HuH-7.5 (cell line): ENCODE data around the gene KIF5A.

Source experiments
- DNase-seq: peaks from one replicate; pipeline ENCODE4 v3.0.0; 2011; ENCODE audit warnings: low spot score

The KIF5A gene

DNA sequence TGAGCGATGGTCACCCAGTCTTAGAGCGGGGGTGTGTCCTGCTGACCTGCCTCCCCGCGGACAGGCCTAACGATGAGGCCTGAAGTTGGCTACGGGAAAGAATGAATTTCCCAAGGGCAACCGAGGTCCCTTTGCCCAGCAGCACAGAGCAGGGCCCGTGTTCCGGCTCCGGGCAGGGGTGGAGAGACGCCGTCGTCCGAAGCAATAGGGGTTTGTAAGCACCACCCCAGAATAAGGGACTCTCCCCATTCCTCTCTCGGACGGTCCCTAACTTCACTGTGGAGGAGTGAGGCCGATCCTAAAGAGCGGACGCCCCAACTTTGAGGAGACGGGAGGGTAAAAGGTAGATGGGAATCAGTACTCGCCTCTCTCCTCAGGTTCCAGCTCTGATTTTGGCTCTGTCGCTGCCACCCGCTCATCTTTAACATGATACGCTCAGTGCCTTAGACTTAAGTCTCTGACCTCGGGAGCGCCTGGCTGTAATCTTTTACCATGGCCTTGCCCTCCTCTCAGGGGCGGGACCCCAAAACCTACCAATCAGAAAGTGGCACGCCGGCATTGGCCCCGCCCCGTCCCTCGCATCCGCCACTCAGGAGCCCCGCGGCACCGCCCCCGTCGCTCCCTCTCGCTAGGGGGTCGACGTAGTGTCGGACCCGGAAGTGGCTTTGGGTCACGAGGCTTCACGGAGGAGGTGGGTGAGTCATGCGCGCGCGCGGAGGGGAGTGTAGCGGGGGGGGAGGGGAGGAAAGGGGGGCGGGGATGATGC lies 29.6 kb upstream of the KIF5A start, which contains the start of gene DDIT3:
Gene DDIT3, minus strand, starts transcription at position 462 of the 766 bp plus-strand sequence. CDS start 3,108 bp downstream, outside the sequence.
- DNase-seq, result peak; percentile 90

DNA sequence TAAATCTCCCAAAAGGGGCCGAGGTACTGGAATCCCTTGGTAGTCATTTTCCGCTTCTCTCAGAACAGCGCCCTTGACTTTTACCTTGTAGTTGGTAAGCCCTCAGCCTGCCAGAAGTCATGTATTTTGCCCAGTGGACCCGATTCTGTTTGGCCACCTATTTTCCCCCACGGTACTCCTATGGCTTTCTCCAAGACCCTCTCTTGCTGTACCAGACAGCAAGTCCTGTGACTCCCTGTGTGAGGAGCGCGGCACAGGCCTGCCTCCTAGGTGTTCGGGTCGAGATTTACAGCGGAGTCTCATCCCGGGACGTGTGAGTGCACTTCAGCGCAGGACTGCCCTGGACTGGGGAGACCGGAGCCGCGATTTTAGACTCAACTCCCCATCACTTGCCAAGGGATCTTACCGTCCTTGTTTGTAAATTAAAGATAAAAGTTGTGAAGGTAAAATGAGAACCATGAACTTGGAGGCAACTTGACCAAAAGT lies 28.3 kb upstream of the KIF5A start:
- DNase-seq, result peak; percentile 43

DNA sequence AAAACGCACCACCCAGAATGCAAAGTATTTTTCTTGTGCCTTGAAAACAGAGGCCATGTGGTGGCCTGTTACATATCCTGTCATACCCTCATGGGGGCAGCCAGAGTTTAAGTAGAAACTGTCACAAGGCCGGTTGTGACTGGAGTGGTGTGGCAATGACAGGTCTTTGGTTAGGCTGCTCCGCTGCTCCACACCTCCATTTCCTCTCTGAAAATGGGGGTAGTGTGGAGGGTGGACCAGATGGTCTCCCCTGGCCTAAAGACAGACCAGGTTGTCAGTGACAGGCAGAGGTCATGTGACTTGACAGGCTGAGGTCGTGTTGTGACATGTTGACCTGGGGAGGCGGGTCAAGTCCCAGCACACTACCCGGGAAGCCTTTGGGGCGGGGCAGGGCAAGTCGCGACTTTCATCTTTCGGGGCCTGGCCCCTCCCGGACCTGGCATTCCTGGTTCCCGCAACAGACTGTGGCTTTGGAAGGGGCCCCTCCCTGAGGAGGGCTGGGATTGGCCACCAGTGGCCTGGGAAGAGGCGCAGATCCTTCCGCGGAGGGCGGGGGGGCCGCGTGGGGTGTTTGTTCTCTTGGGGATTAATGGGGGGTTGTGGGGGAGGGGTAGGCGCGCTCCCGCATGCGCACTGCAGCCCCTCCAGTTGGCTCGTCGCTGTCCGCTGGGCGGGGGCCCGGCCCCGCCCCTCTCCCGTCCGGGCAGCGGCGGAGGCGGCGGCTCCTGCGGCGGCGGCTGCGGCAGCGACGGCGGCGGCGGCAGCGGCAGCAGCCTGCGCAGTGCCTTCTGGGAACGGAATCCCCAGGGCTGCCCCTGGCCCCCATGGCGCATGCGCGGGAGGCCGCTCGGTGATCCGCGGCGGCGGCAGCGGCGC lies 27.6 kb upstream of the KIF5A start, which contains the start of gene MBD6:
Gene MBD6, plus strand, starts transcription at position 814 of the 876 bp plus-strand sequence. CDS start 1,480 bp downstream, outside the sequence.
- DNase-seq, result peak; percentile 97

DNA sequence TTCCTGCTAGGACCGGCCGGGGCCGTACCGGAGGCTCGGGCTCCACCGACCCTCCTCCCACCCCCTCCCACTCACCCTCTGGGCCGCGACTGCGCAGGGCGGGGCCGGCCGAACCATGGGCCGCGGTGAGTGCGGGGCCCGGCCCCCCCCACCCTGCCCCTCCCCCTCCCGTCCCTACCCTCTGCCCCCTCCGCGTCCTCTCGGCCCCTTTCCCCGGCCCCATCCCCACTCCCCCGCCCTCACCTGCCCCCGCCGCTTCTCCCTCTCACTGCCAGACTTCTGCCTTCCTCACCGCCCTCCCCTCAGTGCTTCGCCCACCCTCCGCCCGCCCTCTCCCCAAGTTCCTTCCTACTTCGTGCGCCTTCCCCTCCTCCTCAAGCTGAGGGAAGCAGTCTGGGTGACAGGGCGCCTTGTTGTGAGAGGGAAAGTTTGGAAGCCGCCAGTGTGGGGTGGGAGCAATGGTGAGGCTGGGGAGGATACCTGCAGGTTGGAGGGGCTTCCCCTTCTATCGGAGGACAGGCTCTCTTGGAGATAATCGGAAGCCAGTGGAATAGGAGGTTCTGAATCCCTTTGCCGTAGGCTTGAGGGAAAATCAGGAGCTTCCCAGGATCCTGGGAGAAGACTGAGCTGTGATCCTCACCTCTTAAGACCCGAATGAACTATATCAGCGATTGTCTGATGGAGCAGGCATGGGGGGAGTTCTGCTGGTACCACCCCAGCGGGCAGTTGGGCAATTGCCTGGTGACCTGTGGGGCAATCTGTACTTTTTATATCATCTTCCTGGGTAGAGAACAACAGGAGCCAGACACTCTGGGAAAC lies 26.7 kb upstream of the KIF5A start:
- DNase-seq, result no peak

DNA sequence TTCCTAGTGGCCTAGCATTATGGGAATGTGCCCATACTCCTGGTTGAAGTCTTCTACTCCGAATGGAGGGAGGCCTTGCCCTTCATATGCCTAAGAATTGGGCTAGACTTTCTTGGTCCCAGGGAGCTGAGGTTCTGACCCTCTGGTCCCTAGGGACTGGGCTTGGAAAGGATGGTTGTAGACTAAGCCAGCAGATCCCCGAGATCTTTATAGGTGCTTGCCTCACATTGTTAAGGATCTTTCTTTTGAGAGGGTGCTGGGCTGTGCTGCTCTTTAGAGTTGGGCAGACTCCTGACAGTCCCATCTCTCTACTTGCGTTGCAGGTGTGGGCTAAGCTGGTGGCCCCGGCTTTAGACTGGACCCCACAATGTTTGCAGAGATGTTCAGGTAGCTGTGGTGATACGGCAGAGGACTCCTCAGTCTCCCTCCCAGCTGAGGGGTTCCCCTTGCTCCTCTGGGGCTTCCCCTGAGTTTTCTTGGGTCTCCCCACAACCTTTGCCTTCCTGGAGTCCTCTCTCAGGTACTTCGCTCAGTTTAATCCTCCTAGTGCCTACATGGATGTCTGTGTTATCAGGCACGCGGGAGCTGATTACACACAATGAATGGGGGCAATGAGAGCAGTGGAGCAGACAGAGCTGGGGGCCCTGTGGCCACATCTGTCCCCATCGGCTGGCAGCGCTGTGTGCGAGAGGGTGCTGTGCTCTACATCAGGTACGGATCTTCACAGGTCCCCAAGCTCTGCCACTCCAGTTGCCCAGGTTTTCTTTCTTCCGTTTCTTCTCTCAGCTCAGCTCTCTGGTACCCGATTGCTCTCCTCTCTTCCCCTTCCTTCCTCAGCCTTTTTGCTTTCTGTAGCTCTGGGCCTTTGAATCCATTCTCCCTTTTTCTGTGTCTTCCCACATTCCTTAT lies 25.9 kb upstream of the KIF5A start:
- DNase-seq, result no peak

DNA sequence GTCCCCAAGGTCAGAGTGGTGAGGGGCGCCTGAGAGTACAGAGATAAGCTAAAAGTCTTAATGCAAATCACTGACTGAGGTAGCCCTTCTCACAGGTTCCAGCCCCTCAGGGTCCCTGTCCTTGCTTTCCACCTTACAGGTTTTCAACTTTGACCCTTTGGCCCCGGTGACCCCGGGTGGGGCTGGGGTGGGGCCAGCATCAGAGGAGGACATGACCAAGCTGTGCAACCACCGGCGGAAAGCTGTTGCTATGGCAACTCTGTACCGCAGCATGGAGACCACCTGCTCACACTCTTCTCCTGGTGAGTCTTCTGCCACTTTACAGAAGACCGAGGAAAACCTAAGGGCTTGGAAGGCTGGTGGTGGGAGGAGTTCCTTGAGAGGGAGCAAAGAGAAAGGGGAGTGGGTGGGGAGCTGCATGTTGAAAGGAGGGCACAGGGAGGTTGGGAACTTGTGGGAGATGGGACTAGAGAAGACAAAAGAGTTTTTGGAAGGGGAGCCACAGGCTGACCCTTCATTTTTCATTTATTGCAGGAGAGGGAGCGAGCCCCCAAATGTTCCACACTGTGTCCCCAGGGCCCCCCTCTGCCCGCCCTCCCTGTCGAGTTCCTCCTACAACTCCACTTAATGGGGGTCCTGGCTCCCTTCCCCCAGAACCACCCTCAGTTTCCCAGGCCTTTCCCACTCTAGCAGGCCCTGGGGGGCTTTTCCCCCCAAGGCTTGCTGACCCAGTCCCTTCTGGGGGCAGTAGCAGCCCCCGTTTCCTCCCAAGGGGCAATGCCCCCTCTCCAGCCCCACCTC lies 24.8 kb upstream of the KIF5A start:
- no peak for DNase-seq

DNA sequence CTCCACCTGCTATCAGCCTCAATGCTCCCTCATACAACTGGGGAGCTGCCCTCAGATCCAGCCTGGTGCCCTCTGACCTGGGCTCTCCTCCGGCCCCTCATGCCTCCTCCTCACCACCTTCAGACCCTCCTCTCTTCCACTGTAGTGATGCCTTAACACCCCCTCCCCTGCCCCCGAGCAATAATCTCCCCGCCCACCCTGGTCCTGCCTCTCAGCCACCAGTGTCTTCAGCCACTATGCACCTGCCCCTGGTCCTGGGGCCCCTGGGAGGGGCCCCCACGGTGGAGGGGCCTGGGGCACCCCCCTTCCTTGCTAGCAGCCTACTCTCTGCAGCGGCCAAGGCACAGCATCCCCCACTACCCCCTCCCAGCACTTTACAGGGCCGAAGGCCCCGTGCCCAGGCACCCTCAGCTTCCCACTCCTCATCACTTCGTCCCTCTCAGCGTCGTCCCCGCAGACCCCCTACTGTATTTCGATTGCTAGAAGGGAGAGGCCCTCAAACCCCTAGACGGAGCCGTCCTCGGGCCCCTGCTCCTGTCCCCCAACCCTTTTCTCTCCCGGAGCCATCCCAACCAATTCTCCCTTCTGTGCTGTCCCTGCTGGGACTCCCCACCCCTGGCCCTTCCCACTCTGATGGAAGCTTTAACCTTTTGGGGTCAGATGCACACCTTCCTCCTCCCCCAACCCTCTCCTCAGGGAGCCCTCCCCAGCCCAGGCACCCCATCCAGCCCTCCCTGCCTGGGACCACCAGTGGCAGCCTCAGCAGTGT lies 24.0 kb upstream of the KIF5A start:
- no peak for DNase-seq

DNA sequence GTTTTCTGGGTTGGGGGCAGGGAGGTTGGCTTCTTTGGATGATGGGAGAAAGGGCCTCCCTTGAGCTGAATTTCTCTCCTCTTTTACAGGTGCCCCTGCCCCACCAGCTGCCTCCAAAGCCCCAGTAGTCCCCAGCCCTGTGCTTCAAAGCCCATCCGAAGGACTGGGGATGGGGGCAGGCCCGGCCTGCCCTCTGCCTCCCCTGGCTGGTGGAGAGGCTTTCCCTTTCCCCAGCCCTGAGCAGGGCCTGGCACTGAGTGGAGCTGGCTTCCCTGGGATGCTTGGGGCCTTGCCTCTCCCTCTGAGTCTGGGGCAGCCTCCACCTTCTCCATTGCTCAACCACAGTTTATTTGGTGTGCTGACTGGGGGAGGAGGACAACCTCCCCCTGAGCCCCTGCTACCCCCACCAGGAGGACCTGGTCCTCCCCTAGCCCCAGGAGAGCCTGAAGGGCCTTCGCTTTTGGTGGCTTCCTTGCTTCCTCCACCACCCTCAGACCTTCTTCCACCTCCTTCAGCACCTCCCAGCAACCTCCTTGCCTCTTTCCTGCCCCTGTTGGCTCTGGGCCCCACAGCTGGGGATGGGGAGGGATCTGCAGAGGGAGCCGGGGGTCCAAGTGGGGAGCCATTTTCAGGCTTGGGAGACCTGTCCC lies 23.2 kb upstream of the KIF5A start:
- DNase-seq, result no peak

DNA sequence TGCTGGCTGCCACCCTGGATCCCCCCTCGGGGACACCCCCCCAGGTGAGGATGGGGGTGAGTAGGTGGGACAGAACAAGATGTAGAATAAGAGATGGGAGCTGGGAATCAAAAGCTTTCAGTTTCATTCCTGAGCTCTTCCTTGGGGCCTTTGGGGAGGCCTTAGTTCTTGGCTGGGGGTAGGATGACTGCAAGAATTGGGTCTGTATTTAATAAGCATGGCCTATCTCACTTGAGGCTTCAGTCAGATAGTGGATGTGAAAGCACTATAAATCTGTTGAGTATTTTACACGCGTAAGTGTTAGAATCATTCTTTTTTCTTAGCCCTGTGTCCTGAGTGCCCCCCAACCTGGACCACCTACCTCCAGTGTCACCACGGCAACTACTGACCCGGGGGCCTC lies 22.7 kb upstream of the KIF5A start:
- DNase-seq, result no peak

DNA sequence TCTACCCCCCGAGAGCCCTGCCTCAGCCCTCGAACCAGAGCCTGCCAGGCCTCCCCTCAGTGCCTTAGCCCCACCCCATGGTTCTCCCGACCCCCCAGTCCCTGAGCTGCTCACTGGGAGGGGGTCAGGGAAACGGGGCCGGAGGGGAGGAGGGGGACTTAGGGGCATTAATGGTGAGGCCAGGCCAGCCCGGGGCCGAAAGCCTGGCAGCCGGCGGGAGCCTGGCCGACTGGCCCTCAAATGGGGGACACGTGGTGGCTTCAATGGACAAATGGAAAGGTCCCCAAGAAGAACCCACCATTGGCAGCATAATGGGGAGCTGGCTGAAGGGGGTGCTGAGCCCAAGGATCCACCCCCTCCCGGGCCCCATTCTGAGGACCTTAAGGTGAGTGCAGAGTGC lies 21.7 kb upstream of the KIF5A start:
- DNase-seq, result no peak

DNA sequence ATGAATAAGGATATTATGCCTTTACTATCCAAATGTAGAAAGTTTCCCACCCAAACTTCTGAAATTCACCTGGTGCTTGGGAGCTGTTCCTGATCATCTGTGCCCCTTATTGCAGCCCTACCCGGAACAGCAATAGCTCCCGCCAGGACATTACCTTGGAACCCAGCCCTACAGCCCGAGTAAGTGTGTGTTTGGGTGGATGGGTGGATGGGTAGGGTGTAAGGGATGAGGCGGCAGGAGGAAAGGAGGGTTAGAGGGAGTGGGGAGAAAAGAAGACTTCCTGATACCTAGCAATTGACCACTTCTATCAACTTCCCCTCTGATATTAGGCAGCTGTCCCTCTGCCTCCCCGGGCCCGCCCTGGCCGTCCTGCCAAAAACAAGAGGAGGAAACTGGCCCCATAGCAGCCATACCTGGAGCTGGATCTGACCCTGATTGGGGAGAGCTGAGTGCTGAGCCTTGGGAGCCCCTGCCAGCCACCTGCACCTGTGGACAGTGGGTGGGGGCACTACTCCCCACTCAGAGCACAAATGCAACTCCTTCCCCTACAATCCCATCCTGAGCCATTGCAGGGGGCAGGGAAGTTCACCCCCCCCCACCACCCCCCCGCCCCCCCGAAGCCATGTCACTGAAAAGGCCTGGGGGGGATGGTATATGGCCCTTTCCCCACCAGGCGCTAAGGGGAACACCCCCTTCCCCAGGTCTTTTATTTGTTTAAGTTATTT lies 20.9 kb upstream of the KIF5A start:
- no peak for DNase-seq

DNA sequence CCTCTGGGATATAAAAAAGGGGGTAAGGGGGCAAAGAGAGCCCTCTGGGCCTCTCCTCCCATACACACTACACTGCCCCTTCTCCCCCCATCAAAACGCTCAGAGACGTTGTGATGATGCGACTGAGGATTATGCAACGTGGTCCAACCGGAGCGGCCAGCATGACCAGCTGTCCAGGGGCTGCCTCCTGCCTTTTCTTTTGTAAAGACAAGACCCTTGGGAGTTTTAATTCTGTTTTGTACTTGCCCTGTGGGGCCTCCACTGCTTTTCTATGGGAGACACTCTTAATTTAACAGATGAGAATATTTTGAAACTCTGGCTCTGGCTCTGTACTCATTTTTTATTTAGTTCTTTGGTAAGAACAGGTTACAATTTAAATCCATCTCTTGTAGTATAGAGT lies 20.0 kb upstream of the KIF5A start:
- DNase-seq, result no peak

DNA sequence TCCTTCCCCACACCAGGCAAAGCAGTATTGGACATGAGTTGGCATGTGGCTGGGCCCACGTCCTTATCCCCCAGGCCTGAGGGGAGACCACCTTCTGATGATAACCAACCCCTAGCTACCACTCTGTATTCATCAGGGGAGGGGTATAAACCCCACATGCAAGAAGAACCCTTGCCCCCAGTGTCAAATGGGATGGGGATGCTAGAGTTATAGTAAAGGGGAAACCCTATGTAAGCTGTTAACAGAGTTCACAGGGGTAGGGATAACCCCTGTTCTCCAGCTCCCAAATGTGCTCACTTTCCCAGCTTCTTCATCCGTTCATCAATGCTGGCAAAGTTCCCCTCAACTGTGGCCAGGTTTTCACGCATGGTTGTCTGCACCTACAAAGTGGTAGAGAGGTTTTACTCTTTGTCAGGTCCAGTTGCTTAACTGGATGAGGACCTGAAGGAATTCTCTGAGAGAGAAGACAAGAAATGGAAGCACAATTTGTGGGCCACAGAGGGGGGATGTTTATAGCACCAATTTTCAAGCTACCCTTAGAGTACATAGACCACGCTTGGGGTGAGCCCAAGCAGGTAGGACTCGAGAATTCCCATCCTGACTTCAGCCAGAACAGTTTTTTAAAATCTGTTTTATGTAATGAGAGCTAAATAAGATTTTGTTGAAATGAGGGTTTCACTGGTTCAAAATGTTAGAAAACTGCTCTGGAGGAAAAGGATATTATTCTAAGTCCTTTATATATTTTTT lies 19.3 kb upstream of the KIF5A start:
- no peak for DNase-seq

DNA sequence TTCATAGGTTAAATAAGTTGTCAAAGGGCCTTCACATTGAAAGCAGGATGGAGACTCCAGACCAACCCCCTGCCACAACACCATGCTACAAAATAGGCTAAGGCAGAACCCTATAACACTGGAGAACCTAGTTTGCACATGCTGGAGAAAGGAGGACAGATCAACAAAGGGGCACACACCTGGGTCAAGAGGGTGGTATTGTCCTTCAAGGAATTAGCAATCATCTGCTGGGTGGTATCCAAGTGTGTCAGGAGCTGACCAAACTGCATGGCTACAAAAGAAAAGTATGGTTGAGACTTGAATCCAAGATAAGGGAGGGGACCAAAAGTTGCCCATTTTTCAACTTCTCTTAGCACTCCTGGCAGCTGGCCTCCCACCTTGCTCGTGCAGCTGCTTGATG lies 18.0 kb upstream of the KIF5A start:
- DNase-seq, result no peak

DNA sequence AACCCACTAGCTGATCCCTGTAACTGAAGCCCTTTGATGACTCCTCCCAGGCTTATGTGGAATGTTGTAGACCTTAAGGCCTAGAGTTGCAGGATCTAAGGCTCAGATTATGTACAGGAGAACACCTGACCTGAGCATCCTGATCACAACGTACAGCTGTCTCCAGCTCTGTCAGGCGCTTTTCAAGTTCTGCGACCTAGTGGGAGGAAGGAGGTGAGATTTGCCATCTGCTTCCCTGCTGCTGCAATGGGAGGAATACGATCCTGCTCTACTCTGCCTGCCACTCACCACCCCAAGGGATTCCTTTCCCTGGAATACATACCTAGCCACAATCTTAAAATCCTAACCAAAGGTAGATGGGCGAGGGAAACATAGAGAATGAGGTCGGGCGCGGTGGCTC lies 16.7 kb upstream of the KIF5A start:
- DNase-seq, result no peak

DNA sequence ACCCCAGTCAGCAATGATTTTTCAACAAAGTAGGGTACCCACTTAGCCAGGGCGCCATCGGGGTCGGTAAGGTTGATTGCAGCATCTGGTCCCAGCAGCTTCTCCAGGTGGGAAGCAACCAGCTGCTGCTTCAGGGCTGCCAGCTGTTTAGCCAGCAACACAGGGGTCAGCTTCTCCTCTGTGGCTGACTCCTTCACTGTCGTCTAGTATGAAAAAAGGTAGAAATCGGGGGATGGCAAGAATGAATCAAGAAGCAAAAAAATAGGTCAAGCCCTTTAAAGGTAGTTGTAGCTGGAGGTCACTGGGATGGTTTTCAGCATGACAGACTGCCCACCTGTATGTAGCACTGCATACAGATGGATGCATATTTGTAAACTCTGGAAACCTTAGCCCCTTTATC lies 15.6 kb upstream of the KIF5A start:
- no peak for DNase-seq

DNA sequence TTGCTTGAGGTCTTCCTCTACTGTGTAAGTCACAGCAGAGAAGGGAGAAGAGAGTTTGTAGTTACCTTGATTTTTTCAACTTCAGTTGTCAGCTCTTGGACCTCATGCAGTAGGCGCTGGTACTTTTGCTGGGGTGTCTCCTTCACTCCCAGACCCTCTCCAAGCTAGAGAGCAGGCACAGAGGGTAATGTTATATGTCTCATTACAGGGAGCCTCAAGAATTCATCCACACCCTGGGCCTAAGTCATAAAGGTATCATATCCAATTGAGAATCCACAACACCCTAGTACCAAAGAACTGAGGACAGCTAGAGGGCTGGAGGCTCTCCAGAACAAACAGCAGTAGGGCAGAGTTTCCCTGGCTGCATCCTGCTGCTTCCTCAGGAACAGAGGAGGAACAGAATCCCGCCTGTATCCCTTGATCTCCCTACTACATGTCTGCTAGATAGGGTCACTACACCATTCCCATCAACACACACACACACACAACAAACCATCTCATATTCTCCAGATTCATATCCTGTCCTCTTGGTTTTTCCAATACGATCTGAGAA lies 14.8 kb upstream of the KIF5A start:
- DNase-seq, result no peak
